Activated CD8-positive, alpha-beta memory T cell treated with anti-CD3 and anti-CD28 coated beads, Interleukin-2, amount 50 U/mL, for 4 hours (primary cell): ENCODE data around the gene SETX.

Source experiments
- DNase-seq: peaks from one replicate; pipeline ENCODE4 v3.0.0-alpha.2; 2020

SETX gene

DNA sequence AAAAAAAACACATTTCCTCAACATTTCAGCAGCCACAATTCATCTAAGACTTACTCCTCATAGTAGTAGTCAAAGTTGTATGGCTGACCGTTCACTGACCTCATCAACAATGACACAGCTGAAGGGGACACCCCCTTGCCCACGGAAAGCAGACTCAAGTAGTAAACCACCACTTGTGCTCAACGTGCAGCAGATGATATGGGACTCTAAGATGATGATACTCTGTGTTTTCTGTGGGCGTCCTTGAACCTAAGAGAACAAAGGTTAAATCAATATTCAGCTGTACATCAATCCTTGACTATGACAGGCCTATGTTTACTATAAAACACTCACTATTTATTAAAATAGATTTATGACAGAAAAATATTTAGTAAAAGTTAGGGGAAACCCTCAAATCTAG is 71.6 kb downstream of the SETX start:
- DNase-seq: no peak

DNA sequence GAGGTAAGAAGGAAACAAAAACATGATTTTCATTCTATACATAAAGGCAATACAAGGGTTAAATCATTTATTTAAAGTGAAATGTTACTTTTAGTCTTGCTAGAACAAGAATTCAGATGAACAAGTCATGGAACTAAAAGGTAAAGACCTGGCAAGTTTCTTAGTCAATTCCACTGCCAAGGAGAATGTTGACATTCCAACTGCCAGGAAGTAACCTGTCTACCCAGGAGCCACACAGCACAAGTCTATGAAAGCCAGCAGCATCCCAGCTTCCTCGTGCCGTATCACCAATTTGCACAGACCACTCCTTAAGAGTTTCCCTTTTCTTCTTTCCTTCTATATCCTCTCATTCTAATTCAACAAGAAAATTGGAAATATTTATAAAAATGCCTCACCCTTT is 79.9 kb downstream of the SETX start:
- DNase-seq: no peak

DNA sequence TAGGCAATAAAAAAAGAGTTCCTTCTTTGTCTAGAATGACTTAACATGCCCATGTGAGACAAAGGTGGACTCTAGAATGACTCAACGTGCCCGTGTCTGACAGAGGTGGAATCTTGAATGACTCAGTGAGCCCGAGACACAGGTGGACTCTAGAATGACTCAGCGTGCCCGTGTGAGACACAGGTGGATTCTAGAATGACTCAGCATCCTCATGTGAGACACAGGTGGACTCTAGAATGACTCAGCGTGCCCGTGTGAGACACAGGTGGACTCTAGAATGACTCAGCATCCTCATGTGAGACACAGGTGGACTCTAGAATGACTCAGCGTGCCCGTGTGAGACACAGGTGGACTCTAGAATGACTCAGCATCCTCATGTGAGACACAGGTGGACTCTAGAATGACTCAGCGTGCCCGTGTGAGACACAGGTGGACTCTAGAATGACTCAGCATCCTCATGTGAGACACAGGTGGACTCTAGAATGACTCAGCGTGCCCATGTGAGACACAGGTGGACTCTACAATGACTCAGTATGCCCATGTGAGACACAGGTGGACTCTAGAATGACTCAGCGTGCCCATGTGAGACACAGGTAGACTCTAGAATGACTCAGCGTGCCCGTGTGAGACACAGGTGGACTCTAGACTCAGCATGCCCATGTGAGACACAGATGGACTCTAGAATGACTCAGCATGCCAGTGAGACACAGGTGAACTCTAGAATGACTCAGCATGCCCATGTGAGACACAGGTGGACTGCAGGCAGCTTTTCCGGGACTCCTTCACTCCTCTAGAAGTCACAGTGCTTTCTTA is 84.9 kb downstream of the SETX start:
- peak; percentile 29 for DNase-seq

DNA sequence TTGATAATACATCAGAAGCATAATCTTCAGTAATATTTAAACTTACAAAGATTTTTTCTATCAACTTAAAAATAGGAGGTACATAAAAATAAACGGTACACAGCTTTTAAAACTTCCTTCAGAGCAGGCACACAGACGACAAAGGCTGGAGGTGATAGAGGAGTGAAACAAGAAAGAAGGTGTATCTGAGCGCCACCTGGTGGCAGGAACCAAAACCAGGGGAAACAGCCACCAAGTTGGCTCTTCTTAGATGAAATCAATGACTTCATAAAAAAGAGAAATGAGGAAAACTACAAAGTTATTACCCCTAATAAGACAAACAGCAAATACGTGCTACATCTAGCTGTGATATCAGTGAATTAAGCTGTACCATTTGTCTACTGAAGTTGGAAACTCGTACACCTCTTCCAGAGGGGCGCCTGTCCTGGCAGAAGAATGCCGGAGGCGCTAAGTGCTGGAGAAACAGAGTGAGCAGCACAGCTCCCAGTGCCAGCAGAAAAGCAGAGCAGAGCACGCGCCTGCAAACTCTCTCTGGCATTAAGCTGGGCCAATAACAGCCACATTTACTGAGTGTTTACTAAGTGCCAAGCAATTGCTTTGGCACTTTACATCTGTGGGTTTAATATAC is 85.9 kb downstream of the SETX start:
- peak; percentile 74 for DNase-seq

- DNase-seq: no peak
These were observed 87.1 kb downstream of the SETX start for GRCh38 chr9:132267660-132268059.

GRCh38 chr9:132266017-132266416 is 88.8 kb downstream of the SETX start:
- DNase-seq: no peak

GRCh38 chr9:132260846-132261245 is 93.9 kb downstream of the SETX start:
- no peak for DNase-seq

- DNase-seq: no peak
These were observed 104.2 kb downstream of the SETX start for GRCh38 chr9:132250324-132251262.

- no peak for DNase-seq
These were observed 105.1 kb downstream of the SETX start for GRCh38 chr9:132249690-132250089.

- DNase-seq: no peak
These were observed 105.7 kb downstream of the SETX start for GRCh38 chr9:132249123-132249522.

- DNase-seq: no peak
These were observed 106.8 kb downstream of the SETX start for GRCh38 chr9:132247942-132248341.

DNA sequence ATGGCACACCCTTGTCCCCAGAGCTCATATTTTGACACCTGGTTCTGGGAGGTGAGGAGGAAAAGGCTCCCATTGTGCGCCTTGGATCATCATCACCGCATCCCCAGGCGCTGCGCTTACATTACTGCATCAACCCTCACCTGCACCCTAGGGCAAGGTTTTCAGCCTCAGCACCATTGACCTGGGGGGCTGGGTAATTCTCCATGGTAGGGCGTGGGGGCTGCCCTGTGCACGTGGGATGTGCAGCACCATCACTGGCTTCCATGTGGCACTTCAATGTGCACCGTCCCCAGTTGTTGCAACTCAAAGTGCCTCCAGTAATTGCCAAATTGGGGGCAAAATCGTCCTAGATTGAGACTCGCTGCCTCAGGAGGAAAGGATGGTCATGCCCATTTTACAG is 109.3 kb downstream of the SETX start:
- no peak for DNase-seq

DNA sequence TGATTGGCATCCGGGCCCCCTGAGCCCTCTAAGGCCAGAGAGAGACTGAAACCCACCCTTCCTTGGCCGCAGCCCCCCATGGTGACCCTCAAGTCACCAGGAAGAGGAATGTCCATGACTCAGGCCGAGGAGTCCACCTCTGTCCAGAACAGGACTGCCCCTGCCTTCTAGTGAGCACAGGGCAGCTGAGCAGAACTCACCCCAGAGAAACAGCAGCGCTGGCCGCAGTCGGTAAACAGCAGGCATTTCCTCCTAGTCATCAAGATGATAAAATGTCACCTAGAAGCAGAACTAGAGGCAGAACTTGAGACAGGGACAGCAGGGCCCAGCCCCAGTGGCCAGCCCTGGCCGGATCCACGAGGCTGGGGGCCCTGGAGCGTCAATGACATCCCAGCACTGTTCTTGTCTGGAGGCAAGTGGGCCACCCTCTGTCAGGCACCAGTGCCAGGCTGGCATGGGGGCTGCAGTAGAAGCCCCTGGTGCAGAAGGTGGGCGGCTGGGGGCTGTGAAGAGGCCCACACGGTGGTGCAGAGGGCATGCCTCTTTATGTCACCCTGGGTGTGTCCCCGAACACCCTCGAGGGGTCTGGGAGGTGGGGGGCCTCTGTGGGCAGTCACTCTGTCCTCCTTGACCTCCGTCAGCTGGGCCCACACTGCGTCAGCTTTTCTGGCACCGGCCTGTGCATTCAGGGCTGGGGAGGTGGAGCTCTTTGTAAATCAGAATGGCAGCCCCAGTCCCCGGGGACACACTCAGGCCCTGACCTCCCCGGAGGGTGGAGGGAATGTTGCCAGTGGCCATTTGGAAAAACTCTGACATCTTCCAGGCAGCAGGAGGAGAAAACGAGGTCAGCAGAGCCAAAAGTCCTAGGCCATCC is 110.0 kb downstream of the SETX start:
- no peak for DNase-seq

- DNase-seq: no peak
These were observed 111.4 kb downstream of the SETX start for GRCh38 chr9:132243156-132244074.

DNA sequence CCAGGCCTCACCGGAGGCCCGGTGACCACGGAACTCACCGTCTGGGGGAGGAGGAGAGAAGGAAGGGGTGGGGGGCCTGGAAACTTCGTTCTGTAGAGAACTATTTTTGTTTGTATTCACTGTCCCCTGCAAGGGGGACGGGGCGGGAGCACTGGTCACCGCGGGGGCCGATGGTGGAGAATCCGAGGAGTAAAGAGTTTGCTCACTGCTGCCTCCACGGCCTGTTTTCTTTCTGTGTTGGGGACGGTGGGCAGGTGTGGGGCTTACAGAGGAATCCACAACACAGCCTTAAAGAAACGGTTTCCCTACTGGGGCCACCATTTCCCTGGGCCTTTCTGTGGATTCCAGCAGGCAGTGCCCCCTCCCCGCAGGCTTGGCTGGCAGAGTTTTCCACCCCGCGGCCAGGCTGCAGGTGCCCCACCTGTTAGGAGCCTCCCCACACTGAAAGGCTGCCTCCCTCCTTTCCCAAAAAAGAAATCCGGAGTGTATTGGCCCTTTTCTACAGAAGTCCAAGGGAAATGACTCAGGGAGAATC is 112.1 kb downstream of the SETX start:
- no peak for DNase-seq

DNA sequence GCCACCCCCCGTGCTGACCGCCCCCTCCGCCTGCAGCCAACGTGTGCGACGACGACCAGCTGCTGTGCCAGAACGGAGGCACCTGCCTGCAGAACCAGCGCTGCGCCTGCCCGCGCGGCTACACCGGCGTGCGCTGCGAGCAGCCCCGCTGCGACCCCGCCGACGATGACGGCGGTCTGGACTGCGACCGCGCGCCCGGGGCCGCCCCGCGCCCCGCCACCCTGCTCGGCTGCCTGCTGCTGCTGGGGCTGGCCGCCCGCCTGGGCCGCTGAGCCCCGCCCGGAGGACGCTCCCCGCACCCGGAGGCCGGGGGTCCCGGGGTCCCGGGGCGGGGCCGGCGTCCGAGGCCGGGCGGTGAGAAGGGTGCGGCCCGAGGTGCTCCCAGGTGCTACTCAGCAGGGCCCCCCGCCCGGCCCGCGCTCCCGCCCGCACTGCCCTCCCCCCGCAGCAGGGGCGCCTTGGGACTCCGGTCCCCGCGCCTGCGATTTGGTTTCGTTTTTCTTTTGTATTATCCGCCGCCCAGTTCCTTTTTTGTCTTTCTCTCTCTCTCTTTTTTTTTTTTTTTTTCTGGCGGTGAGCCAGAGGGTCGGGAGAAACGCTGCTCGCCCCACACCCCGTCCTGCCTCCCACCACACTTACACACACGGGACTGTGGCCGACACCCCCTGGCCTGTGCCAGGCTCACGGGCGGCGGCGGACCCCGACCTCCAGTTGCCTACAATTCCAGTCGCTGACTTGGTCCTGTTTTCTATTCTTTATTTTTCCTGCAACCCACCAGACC is 112.8 kb downstream of the SETX start:
- peak; percentile 56 for DNase-seq

- DNase-seq: no peak
These were observed 113.3 kb downstream of the SETX start for GRCh38 chr9:132241483-132241839.

DNA sequence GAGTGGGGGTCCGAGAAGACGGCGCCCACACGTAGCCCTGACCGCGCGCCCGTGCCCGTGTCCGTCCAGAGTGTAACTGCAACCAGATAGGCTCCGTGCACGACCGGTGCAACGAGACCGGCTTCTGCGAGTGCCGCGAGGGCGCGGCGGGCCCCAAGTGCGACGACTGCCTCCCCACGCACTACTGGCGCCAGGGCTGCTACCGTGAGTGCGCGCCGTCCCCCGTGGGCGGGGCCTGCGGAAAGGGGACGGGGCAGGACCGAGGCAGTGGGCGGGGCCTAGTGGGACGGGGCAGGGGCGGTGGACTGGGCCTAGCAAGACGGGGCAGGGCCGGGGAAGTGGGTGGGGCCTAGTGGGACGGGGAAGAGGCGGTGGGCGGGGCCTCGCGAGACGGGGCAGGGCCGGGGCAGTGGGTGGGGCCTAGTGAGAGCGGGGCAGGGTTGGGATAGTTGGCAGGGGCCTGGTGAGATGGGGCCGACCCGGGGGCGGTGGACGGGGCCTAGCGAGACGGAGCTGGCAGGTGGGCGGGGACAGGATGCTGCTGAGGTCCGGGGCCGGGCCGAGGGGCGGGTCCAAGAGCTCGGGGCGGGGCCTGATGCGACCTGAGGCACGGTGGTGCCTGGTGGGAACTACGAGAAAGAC is 113.8 kb downstream of the SETX start:
- DNase-seq: peak; percentile 99

GRCh38 chr9:132239999-132240840 is 114.6 kb downstream of the SETX start:
- DNase-seq: no peak
